Sigmoid colon (tissue), 7 donors: Measurements from ENCODE around the gene HOXA10. TPM values are rescaled to one million over a fixed set of nuclear protein-coding genes. Genes with fewer than 3 reads are reported as not detected.

Experiments used
- DNase-seq: peaks from one replicate; pipeline ENCODE4 v3.0.0-alpha.2; 2019
- H3K27ac ChIP-seq, 4 donors: fragments of 200-600 bp; sonication (generic); one replicate each; pipeline ENCODE4 v1.5.1; 2016 to 2019; ENCODE audit warnings: mild to moderate bottlenecking in 1 of 4
- H3K27me3 ChIP-seq, 3 donors: fragments of 200-600 bp; sonication (generic); one replicate each; pipeline ENCODE4 v1.5.1; 2019; ENCODE audit warnings: mild to moderate bottlenecking in 1 of 3
- H3K36me3 ChIP-seq, 4 donors: fragments of 200-600 bp; sonication (generic); one replicate each; pipeline ENCODE4 v1.5.1; 2016 to 2019
- H3K4me1 ChIP-seq, 4 donors: fragments of 200-600 bp; sonication (generic); one replicate each; pipeline ENCODE4 v1.5.1; 2017 to 2019
- H3K4me3 ChIP-seq, 4 donors: fragments of 200-600 bp; sonication (generic); one replicate each; pipeline ENCODE4 v1.5.1; 2017 to 2019; ENCODE audit warnings: mild to moderate bottlenecking in 2 of 4, moderate library complexity in 1 of 4
- H3K9me3 ChIP-seq, 4 donors: fragments of 200-600 bp in 3 of 4; sonication (generic) in 3 of 4; one replicate each; pipeline versions ENCODE4 v1.5.1 to v1.6.1; 2013 to 2019
- EP300 ChIP-seq, 4 donors: sonication (generic); formaldehyde crosslinking; IDR thresholded peaks; one replicate each; pipeline ENCODE4 v1.6.1; 2017; ENCODE audit warnings: antibody characterized with exemption in 4 of 4
- POLR2A ChIP-seq, 2 donors: fragments of 450-650 bp; IDR thresholded peaks; one replicate each; pipeline ENCODE4 v1.6.1; 2016; ENCODE audit warnings: antibody characterized with exemption in 2 of 2, mild to moderate bottlenecking in 2 of 2, moderate library complexity in 2 of 2
- POLR2AphosphoS5 ChIP-seq, 4 donors: sonication (generic); formaldehyde crosslinking; IDR thresholded peaks; one replicate each; pipeline ENCODE4 v1.6.1; 2017; ENCODE audit warnings: antibody characterized with exemption in 4 of 4
- WGBS, 2 donors: extraction: QIAGEN DNeasy Blood & Tissue Kit; methylation state at CpG; one replicate each; pipeline ENCODE4 v1.1.7; 2013; 5-methylcytosine and 5-hydroxymethylcytosine counted together
- intact Hi-C: fragments of 100-400 bp; cut with DNase I; formaldehyde crosslinking; loops from one replicate; pipeline ENCODE4 v1.15.1; 2023
- polyA plus RNA-seq, 3 donors: library from polyadenylated mRNA; stranded (reverse); fragments of 200-250 nt; gene quantifications; one replicate each; pipeline ENCODE4 v1.2.3, GENCODE V29; 2013
- total RNA-seq, 4 donors: library from RNA; depleted of rRNA; stranded (reverse); fragments of >200 nt; gene quantifications; one replicate each; pipeline ENCODE4 v1.1.0, GENCODE V29; 2016
- TF ChIP-seq, protein P1 (sequence below), 4 experiments: fragments of 450-650 bp in 3 of 4; fragments of 200-600 bp in 1 of 4; IDR thresholded peaks; one replicate each; pipeline ENCODE4 v1.5.1; 2016 to 2019; ENCODE audit warnings: antibody characterized with exemption in 4 of 4, mild to moderate bottlenecking in 3 of 4, moderate library complexity in 2 of 4
- donor health status: healthy with polysubstance abuse.
- donor health status: Bipolar disorder and iron deficiency.
- donor health status: healthy.

The HOXA10 gene
- total and polyA plus RNA-seq, 7 donors = 22.2 to 64.0 (median 55.1) TPM

DNA sequence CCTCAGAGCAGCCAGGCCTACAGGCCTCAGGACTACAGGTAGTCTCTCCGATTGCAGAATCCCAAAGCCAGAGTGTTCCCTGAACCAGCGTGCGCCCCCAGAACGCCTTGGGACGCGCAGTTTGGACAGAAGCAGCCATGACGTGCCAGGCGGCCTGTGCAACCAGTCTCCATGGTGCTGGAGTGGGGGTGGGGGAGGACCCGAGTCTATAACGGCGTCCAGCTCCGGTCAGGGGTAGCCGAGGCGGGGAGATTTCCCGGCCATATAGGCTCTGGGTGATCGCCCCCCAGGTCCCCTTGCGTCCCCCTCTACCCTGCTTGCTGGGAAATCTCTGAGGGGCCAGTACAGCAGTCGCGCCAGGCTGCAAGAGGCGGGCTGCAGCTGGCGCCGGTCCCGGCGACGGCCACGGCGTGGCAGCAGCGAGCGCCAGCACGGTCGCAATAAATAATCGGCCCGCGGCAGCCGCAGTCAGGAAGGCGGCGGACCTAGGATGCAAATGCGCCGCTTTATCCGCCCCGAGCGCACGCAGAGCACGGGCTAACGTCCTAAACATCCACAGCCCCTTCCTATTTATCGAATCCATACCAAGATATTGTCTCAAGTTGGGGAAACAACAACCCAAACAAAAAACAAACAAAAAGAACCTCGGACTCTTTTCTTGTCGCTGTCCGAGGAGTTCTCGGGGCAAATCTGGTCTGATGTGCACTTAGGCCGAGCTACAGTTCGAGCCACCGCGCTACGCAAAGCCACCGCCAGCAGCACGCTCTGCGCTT is 23.4 kb downstream of the HOXA10 start:
- peak; percentile 90 to 93 for TF ChIP-seq POLR2A (IDR thresholded peaks at IDR 0.05)
- TF ChIP-seq, protein P1, sequence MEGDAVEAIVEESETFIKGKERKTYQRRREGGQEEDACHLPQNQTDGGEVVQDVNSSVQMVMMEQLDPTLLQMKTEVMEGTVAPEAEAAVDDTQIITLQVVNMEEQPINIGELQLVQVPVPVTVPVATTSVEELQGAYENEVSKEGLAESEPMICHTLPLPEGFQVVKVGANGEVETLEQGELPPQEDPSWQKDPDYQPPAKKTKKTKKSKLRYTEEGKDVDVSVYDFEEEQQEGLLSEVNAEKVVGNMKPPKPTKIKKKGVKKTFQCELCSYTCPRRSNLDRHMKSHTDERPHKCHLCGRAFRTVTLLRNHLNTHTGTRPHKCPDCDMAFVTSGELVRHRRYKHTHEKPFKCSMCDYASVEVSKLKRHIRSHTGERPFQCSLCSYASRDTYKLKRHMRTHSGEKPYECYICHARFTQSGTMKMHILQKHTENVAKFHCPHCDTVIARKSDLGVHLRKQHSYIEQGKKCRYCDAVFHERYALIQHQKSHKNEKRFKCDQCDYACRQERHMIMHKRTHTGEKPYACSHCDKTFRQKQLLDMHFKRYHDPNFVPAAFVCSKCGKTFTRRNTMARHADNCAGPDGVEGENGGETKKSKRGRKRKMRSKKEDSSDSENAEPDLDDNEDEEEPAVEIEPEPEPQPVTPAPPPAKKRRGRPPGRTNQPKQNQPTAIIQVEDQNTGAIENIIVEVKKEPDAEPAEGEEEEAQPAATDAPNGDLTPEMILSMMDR (IDR thresholded peaks at IDR 0.05) = peak; percentile 82 to 90 (median 88)
- TF ChIP-seq EP300 (IDR thresholded peaks at IDR 0.05) = peak in 1 of 4 donors; percentile 61
- TF ChIP-seq POLR2AphosphoS5 (IDR thresholded peaks at IDR 0.05) = peak; percentile 95 to 98 (median 97)
- DNase-seq = peak; percentile 93
- H3K4me1 ChIP-seq = peaks cover 0 to 76% (median 58%) of the 10 kb centered on the region in 4 donors

DNA sequence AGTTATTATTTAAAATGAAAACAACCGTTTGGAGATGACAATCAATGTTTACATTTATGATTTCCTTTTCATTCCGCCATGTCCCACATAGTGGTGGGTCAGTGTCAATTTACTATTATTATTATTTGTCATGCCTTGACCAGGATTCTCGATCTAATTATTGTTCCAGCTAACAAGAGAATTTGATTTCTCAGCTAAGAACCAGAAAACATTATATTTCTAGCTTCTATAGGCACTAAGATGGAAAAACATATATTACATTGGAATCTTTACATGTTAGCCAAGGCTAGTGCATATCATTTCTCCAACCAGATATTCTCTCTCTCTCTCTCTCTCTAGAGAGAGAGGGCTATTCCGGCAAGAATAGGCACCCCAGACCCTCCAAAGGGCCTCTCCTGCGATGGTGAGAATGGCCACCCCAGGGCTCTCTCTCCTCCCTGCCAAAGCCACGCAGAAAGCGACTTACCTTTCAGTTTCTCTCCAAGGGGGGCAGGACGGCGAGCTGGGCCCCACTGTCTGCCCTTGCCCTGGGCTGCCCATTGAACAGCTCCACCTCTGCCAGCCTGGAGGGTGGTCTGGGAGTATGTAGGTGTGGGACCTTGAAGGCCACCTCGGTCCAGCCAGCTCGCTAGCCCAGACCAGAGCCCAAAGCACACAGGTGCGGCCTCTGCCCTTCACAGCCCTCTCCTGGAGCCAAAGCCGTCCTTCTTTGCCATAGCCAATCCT is 24.1 kb downstream of the HOXA10 start:
- H3K27ac ChIP-seq = peak overlapping the region in 3 of 4 donors; percentile 91 to 96 (median 95)
- 7 to 18% methylated on average over 13 of the region's 13 CpGs for WGBS, 2 donors
- peaks cover 0 to 68% (median 51%) of the 10 kb centered on the region in 4 donors for H3K4me1 ChIP-seq
- DNase-seq = peak; percentile 74
- peak overlapping the region; percentile 64 to 73 (median 68) for H3K4me3 ChIP-seq
- no peaks in the 10 kb centered on the region for H3K27me3 ChIP-seq
- intact Hi-C loops = loop anchor here (2.0 to 5.0 kb wide), 2 partner anchors 15 to 1293 kb away; partner anchors contain the start of gene HOXA9
- peaks cover 6 to 9% (median 7%) of the 10 kb centered on the region in 4 donors for H3K36me3 ChIP-seq
- H3K9me3 ChIP-seq = no peaks in the 10 kb centered on the region
- no peak for TF ChIP-seq EP300 (IDR thresholded peaks at IDR 0.05)
- no peak for TF ChIP-seq POLR2AphosphoS5 (IDR thresholded peaks at IDR 0.05)
- no peak for TF ChIP-seq POLR2A (IDR thresholded peaks at IDR 0.05)
- TF ChIP-seq, protein P1 (IDR thresholded peaks at IDR 0.05) = no peak

More for the DNA sequence above, 23.4 kb downstream of the HOXA10 start:
- Histone ChIP-seq H3K9me3 (no peaks in the 10 kb centered on the region), H3K36me3 (peaks cover 0 to 1% (median 0%) of the 10 kb centered on the region in 4 donors), H3K27me3 (no peaks in the 10 kb centered on the region), H3K27ac (peak overlapping the region in 3 of 4 donors; percentile 91 to 96 (median 95)), H3K4me3 (peak overlapping the region; percentile 64 to 73 (median 68))
- WGBS, 2 donors = 0 to 1% methylated on average over 58 of the region's 58 CpGs
- intact Hi-C loops = loop anchor here (2.0 to 5.0 kb wide), 2 partner anchors 14 to 1293 kb away; partner anchors contain the start of gene HOXA9

DNA sequence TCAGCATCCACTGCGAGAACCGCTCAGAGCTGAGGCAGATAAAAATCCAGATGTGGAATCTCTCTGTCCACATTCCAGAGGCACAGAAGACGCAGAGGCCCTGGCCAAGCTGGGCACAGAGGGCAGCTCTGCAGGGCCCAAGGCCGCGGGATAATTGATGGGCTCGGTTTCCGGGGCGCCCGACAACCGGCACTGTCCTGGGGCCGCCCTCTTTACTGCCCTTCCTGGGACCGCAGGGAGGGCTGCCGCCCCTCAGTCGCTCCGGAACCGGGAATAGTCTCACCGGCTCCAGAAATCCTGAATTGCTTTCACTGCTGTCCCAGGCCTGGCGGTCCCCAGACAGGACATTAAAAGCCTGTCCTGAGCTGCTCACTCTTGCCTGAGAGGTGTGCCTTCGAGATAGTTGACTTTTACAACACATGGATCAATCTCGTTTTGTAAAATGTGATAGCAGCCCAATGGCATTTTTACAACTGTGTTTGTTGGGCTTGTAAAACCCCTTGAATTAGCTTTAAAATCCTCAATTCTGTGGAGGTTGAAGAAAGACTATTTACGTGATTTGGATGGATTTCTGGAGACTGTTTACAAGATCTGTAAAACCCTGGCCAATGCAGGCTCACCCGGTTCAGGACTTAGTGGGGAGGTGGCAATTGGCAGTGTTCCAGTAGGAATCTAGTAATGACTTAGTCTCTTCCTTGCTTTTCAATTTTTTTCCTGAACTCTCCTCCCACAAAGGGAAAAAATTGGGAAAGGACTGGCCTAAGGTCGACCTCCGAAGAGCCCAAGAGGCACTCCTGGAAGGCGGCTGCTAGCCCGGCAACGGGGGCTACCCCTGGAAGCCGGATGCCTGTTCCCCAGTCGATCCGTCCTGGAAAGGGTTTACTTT is 25.1 kb downstream of the HOXA10 start:
- intact Hi-C loops = no loop called here
- TF ChIP-seq EP300 (IDR thresholded peaks at IDR 0.05) = no peak
- TF ChIP-seq, protein P1 (IDR thresholded peaks at IDR 0.05) = no peak
- TF ChIP-seq POLR2A (IDR thresholded peaks at IDR 0.05) = no peak
- no peak for TF ChIP-seq POLR2AphosphoS5 (IDR thresholded peaks at IDR 0.05)
- peak; percentile 65 for DNase-seq
- peak overlapping the region in 3 of 4 donors; percentile 91 to 96 (median 95) for H3K27ac ChIP-seq
- H3K4me3 ChIP-seq = peak overlapping the region; percentile 6 to 73 (median 66)
- 8 to 17% methylated on average over 30 of the region's 30 CpGs for WGBS, 2 donors
- no peaks in the 10 kb centered on the region for H3K9me3 ChIP-seq
- H3K36me3 ChIP-seq = peaks cover 15 to 19% (median 15%) of the 10 kb centered on the region in 4 donors
- H3K4me1 ChIP-seq = peaks cover 0 to 59% (median 46%) of the 10 kb centered on the region in 4 donors
- no peaks in the 10 kb centered on the region for H3K27me3 ChIP-seq
